Measurements from ENCODE around the gene FOSL2. TPM values are rescaled to one million over a fixed set of nuclear protein-coding genes. Genes with fewer than 3 reads are reported as not detected.

The FOSL2 gene
- polyA plus RNA-seq, 1 of the 3 experiments (the other 2 are of a cell fraction) = 41.7 TPM

DNA sequence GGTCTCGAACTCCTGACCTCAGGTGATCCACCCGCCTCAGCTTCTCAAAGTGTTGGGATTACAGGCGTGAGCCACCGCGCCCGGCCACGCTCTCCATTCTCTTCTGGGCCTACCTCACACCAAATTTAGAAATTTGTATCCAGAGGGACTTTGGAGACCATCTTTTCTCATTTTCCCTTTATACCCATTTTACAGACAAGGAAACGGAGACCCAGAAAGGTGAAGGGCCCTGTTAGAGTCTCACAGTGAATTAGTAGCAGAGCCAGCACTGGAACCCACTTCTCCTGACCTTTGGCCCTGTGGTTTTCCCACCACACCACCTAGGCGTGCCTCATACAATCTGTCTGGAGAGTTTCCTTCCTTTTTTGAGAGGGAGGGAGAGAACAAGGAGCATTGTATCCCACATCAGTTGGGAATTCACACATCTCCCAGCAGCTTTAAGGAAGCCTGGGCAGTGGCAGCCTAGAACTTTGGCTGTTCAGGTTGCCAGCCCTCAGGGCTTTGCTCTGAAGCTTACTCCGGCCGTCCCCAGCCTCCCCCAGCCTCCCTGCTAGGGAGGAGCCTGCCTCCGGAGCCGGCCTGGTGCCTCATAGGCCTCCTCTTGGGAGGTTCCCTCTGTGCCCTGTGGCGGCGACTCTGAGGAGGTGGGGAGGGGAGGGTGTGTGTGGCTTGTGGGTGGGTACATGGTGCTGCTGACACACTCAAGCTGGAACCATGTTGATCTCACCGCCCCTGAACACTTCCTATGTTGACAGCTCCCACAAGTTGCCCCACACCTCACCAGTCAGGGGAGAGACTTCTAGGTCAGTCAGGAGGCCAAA lies 13.8 kb downstream of the FOSL2 start:
- POLR2A ChIA-PET = interaction anchor here (0.6 kb wide), 1 partner anchor 16 kb away, joined by 4 read pairs; no protein-coding TSS in a partner anchor
- Histone ChIP-seq H3K9ac (no peak overlapping the region), H3K4me1 (ENCODE audit: control insufficient read depth in 1 of 2, insufficient read depth in 2 of 2, low read depth in 1 of 2, low read length in 1 of 2) (peaks cover 6 to 9% of the 10 kb centered on the region in 2 experiments; a peak in 2 of 4 replicates)

DNA sequence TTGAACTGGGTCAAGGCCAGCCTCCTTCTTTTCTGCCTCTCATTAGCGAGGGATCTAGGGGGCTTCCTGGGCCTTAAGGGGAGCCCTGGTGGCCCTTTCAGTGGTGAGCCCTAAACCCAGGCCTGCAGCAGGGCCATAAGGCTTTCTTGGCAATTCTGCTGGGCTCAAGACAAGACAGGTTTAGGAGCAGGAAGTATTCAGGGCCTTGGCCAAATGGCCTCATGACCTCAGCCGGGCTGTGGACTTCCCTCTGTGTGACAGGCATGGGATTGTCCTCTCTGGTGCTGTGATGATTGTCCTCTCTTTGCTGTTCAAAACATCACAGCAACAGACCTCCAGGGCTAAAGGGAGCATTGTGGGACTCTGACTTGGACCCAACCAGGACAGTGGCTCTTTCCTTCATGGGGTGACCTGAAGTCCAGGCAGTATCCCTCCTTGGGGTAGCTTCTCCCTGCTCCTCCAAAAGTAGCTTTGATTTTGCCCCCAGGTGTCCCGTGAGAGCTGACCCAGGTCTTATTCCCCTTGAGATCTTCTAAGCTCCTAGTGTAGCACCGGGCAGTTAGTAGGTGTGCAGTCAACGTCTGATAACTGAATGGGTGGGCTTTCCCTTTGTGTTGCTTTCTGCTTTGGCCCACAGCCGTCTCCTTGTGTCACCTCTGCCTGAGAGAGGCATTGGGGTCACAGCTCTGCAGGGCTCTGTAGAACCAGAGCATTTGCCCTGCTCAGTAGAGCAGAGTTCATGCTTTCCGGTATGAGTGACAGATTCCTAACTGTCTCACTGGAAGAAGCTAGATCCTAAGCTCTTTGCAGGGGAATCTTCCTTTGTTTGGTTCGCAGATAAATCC lies 14.7 kb downstream of the FOSL2 start:
- Histone ChIP-seq H3K9me2 (no peaks in the 10 kb centered on the region), H3K36me3 (replicated peaks in 1 of 2; ENCODE audit: control insufficient read depth in 1 of 2, insufficient read depth in 2 of 2, low read length in 1 of 2) (peaks cover 47 to 65% of the 10 kb centered on the region in 2 experiments), H2AFZ (ENCODE audit: low read depth) (no peak overlapping the region), H3K4me2 (no peak overlapping the region), H3K4me3 (ENCODE audit: low read depth in 2 of 2, low read length in 1 of 2) (no peak overlapping the region), H3K9ac (no peak overlapping the region), H3F3A (replicated peaks; ENCODE audit: insufficient read depth) (peaks cover 7% of the 10 kb centered on the region), H3K4me1 (ENCODE audit: control insufficient read depth in 1 of 2, insufficient read depth in 2 of 2, low read depth in 1 of 2, low read length in 1 of 2) (peaks cover 6 to 9% of the 10 kb centered on the region in 2 experiments; a peak in 2 of 4 replicates), H3K27me3 (ENCODE audit: insufficient read depth) (no peaks in the 10 kb centered on the region), H3K79me2 (ENCODE audit: insufficient read depth) (peaks cover 86% of the 10 kb centered on the region), H4K20me1 (ENCODE audit: insufficient read depth) (peaks cover 55% of the 10 kb centered on the region), H3K27ac (ENCODE audit: low read depth in 2 of 2, low read length in 1 of 2) (no peak overlapping the region), H3K9me3 (no peaks in the 10 kb centered on the region)
- DNase-seq = no peak
- ChIA-PET CTCF (interaction anchor here (1.0 to 3.2 kb wide), 6 partner anchors 10 to 724 kb away, joined by 3 to 10 read pairs (median 8); no protein-coding TSS in a partner anchor), POLR2A (no interaction called here)
- TF ChIP-seq NRF1 (IDR thresholded peaks at IDR 0.05; ENCODE audit: low read depth, low read length) = no peak
- TF ChIP-seq, protein P1, sequence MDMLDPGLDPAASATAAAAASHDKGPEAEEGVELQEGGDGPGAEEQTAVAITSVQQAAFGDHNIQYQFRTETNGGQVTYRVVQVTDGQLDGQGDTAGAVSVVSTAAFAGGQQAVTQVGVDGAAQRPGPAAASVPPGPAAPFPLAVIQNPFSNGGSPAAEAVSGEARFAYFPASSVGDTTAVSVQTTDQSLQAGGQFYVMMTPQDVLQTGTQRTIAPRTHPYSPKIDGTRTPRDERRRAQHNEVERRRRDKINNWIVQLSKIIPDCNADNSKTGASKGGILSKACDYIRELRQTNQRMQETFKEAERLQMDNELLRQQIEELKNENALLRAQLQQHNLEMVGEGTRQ (IDR thresholded peaks at IDR 0.05; ENCODE audit: borderline replicate concordance, low read depth, low read length) = no peak
- whole genome bisulfite sequencing (ENCODE audit: low lambda C conversion rate) = 100% methylated on average over 8 of the region's 8 CpGs

More for the DNA sequence above, 13.8 kb downstream of the FOSL2 start:
- 88% methylated on average over 16 of the region's 16 CpGs for WGBS (ENCODE audit: low lambda C conversion rate)
- Histone ChIP-seq H3K27me3 (ENCODE audit: insufficient read depth) (no peaks in the 10 kb centered on the region), H3K9me2 (no peaks in the 10 kb centered on the region), H3K4me2 (no peak overlapping the region), H3K4me3 (ENCODE audit: low read depth in 2 of 2, low read length in 1 of 2) (no peak overlapping the region), H4K20me1 (ENCODE audit: insufficient read depth) (peaks cover 63% of the 10 kb centered on the region), H3K9me3 (no peaks in the 10 kb centered on the region), H3K27ac (ENCODE audit: low read depth in 2 of 2, low read length in 1 of 2) (no peak overlapping the region), H3K79me2 (ENCODE audit: insufficient read depth) (peaks cover 92% of the 10 kb centered on the region), H2AFZ (ENCODE audit: low read depth) (no peak overlapping the region), H3F3A (replicated peaks; ENCODE audit: insufficient read depth) (peaks cover 7% of the 10 kb centered on the region), H3K36me3 (replicated peaks in 1 of 2; ENCODE audit: control insufficient read depth in 1 of 2, insufficient read depth in 2 of 2, low read length in 1 of 2) (peaks cover 46 to 57% of the 10 kb centered on the region in 2 experiments)
- CTCF ChIA-PET = interaction anchor here (0.9 to 3.2 kb wide), 4 partner anchors 10 to 652 kb away, joined by 3 to 10 read pairs (median 8); no protein-coding TSS in a partner anchor
- DNase-seq = no peak
- TF ChIP-seq, protein P2, sequence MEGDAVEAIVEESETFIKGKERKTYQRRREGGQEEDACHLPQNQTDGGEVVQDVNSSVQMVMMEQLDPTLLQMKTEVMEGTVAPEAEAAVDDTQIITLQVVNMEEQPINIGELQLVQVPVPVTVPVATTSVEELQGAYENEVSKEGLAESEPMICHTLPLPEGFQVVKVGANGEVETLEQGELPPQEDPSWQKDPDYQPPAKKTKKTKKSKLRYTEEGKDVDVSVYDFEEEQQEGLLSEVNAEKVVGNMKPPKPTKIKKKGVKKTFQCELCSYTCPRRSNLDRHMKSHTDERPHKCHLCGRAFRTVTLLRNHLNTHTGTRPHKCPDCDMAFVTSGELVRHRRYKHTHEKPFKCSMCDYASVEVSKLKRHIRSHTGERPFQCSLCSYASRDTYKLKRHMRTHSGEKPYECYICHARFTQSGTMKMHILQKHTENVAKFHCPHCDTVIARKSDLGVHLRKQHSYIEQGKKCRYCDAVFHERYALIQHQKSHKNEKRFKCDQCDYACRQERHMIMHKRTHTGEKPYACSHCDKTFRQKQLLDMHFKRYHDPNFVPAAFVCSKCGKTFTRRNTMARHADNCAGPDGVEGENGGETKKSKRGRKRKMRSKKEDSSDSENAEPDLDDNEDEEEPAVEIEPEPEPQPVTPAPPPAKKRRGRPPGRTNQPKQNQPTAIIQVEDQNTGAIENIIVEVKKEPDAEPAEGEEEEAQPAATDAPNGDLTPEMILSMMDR (IDR thresholded peaks at IDR 0.05) = no peak
- no peak for TF ChIP-seq GABPA (IDR thresholded peaks at IDR 0.05; ENCODE audit: low read depth)
- TF ChIP-seq, protein P3, sequence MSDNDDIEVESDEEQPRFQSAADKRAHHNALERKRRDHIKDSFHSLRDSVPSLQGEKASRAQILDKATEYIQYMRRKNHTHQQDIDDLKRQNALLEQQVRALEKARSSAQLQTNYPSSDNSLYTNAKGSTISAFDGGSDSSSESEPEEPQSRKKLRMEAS (IDR thresholded peaks at IDR 0.05; ENCODE audit: low read depth) = no peak
- TF ChIP-seq, protein P1 (IDR thresholded peaks at IDR 0.05; ENCODE audit: borderline replicate concordance, low read depth, low read length) = no peak
- TF ChIP-seq RAD21 (IDR thresholded peaks at IDR 0.05; ENCODE audit: low read length) = no peak
- no peak for TF ChIP-seq NFIC (IDR thresholded peaks at IDR 0.05; ENCODE audit: borderline replicate concordance)
- TF ChIP-seq POLR2AphosphoS5 (IDR thresholded peaks at IDR 0.05; ENCODE audit: low read depth, low read length) = no peak
